Activated T-helper 1 cell treated with anti-CD3 and anti-CD28 coated beads, Interleukin-12 subunit alpha, Interleukin-12 subunit beta, Interleukin-2, Interleukin-4 antibody, amounts not matched to agents 30 ng/mL and 10 ng/mL and 1 ng/mL, durations not matched to agents 14 hours and 24 hours and 36 hours (primary cell): ENCODE data around the gene EXOC8. TPM values are rescaled to one million over a fixed set of nuclear protein-coding genes. Genes with fewer than 3 reads are reported as not detected.

Experiments used
- DNase-seq: peaks from one replicate; pipeline ENCODE4 v3.0.0; 2021; ENCODE audit warnings: low spot score
- H3K27ac Mint-ChIP-seq: one replicate; pipeline ENCODE4 v1.8.0; 2021; ENCODE audit warnings: mild to moderate bottlenecking, mixed read lengths
- H3K27me3 Mint-ChIP-seq: one replicate; pipeline ENCODE4 v1.8.0; 2022; ENCODE audit warnings: mild to moderate bottlenecking, moderate library complexity, mixed read lengths; ENCODE audit not compliant: insufficient read depth
- H3K36me3 Mint-ChIP-seq: one replicate; pipeline ENCODE4 v1.8.0; 2021; ENCODE audit warnings: low read depth, mixed read lengths
- H3K4me1 Mint-ChIP-seq: one replicate; pipeline ENCODE4 v1.8.0; 2021; ENCODE audit warnings: low read depth, mixed read lengths
- H3K4me3 Mint-ChIP-seq: one replicate; pipeline ENCODE4 v1.8.0; 2021; ENCODE audit warnings: mild to moderate bottlenecking, moderate library complexity, mixed read lengths
- H3K9me3 Mint-ChIP-seq: one replicate; pipeline ENCODE4 v1.8.0; 2021; ENCODE audit warnings: mixed read lengths
- intact Hi-C: fragments of 100-400 bp; cut with micrococcal nuclease; formaldehyde crosslinking; loops from one replicate; pipeline ENCODE4 v1.15.1; 2024
- total RNA-seq: library from RNA; stranded (reverse); gene quantifications from 2 replicates; pipeline ENCODE4 v1.2.3, GENCODE V29; 2022

The EXOC8 gene
- total RNA-seq, 1 donor from 2014 or later: 15.6 TPM

GRCh38 chr1:231322880-231323530 lies 14.6 kb downstream of the EXOC8 start:
- Mint-ChIP-seq H3K4me1 (no peaks in the 10 kb centered on the region), H3K4me3 (no peak overlapping the region)

DNA sequence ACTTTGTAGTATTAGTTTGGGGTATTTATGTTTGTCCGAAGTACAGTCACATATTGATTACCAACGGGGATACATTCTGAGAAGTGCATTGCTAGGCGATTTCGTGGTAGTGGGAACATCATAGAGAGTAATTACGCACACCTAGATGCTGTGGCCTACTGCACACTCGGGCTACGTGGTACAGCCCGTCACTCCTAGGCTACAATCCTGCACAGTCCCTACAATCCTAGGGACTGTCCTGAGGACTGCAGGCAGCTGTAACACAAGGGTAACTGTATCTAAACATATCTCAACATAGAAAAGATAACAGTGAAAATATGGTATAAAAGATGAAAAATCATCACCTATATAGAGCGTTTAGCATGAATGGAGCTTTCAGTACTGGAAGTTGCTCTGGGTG lies 18.6 kb downstream of the EXOC8 start:
- no peak for DNase-seq
- no peaks in the 10 kb centered on the region for H3K9me3 Mint-ChIP-seq

More at GRCh38 chr1:231322880-231323530, 14.6 kb downstream of the EXOC8 start:
- Mint-ChIP-seq H3K27me3 (peaks cover 4% of the 10 kb centered on the region), H3K27ac (no peak overlapping the region), H3K9me3 (no peaks in the 10 kb centered on the region), H3K36me3 (no peaks in the 10 kb centered on the region)
- no peak for DNase-seq
- intact Hi-C loops: no loop called here

GRCh38 chr1:231318568-231318967 lies 19.1 kb downstream of the EXOC8 start:
- peaks cover 3% of the 10 kb centered on the region for H3K27me3 Mint-ChIP-seq
- H3K4me3 Mint-ChIP-seq: no peak overlapping the region
- H3K36me3 Mint-ChIP-seq: no peaks in the 10 kb centered on the region
- no peaks in the 10 kb centered on the region for H3K9me3 Mint-ChIP-seq
- intact Hi-C loops: no loop called here
- DNase-seq: no peak
- H3K27ac Mint-ChIP-seq: no peak overlapping the region
- peaks cover 5% of the 10 kb centered on the region for H3K4me1 Mint-ChIP-seq

More for the DNA sequence above, 18.6 kb downstream of the EXOC8 start:
- intact Hi-C loops: no loop called here
- Mint-ChIP-seq H3K27ac (no peak overlapping the region), H3K36me3 (no peaks in the 10 kb centered on the region), H3K4me3 (no peak overlapping the region), H3K4me1 (peaks cover 5% of the 10 kb centered on the region), H3K27me3 (peaks cover 4% of the 10 kb centered on the region)

GRCh38 chr1:231318015-231318355 lies 19.7 kb downstream of the EXOC8 start:
- Mint-ChIP-seq H3K36me3 (no peaks in the 10 kb centered on the region), H3K4me3 (no peak overlapping the region), H3K9me3 (no peaks in the 10 kb centered on the region), H3K27ac (no peak overlapping the region), H3K4me1 (peaks cover 5% of the 10 kb centered on the region), H3K27me3 (peaks cover 3% of the 10 kb centered on the region)
- intact Hi-C loops: no loop called here
- no peak for DNase-seq

- no peak overlapping the region for H3K27ac Mint-ChIP-seq
- no peak overlapping the region for H3K4me3 Mint-ChIP-seq
- no peaks in the 10 kb centered on the region for H3K9me3 Mint-ChIP-seq
- no peaks in the 10 kb centered on the region for H3K36me3 Mint-ChIP-seq
- intact Hi-C loops: no loop called here
- DNase-seq: no peak
- H3K4me1 Mint-ChIP-seq: peaks cover 5% of the 10 kb centered on the region
- H3K27me3 Mint-ChIP-seq: peaks cover 3% of the 10 kb centered on the region
Observed at GRCh38 chr1:231317306-231318014, 20.2 kb downstream of the EXOC8 start.

- Mint-ChIP-seq H3K9me3 (no peaks in the 10 kb centered on the region), H3K36me3 (no peaks in the 10 kb centered on the region), H3K27ac (peak overlapping the region; percentile 19), H3K27me3 (peaks cover 3% of the 10 kb centered on the region), H3K4me3 (no peak overlapping the region), H3K4me1 (peaks cover 5% of the 10 kb centered on the region)
- intact Hi-C loops: loop anchor here (1.0 kb wide), 1 partner anchor 288 kb away; no protein-coding TSS in a partner anchor
- peak; percentile 26 for DNase-seq
Observed at GRCh38 chr1:231315887-231316286, 21.8 kb downstream of the EXOC8 start.

DNA sequence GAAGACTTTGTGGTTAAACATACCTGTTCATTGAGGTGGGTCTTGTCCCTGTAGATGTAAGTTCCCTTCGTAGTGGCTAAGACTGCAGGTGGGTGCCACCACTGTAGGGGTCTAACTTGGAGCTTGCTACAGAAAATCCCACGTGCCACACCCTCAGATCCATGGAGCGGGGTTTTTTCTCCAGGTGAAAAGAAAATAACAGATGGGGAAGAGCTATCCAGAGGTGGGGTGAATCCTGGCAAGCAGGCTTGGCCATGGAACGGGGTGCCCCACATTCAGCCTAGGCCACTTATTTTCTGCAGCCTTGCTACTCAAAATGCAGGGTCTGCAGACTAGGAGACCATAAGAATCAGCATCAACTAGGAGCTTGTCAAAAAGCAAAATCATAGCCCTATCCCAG lies 24.0 kb downstream of the EXOC8 start:
- Mint-ChIP-seq H3K27ac (no peak overlapping the region), H3K36me3 (no peaks in the 10 kb centered on the region), H3K27me3 (peaks cover 3% of the 10 kb centered on the region), H3K4me1 (peaks cover 5% of the 10 kb centered on the region), H3K9me3 (no peaks in the 10 kb centered on the region), H3K4me3 (no peak overlapping the region)
- DNase-seq: no peak
- intact Hi-C loops: no loop called here

GRCh38 chr1:231312432-231312788 lies 25.2 kb downstream of the EXOC8 start:
- H3K4me1 Mint-ChIP-seq: peaks cover 5% of the 10 kb centered on the region
- no peaks in the 10 kb centered on the region for H3K9me3 Mint-ChIP-seq
- intact Hi-C loops: no loop called here
- no peak for DNase-seq
- H3K36me3 Mint-ChIP-seq: no peaks in the 10 kb centered on the region
- no peak overlapping the region for H3K27ac Mint-ChIP-seq
- H3K4me3 Mint-ChIP-seq: no peak overlapping the region
- H3K27me3 Mint-ChIP-seq: peaks cover 3% of the 10 kb centered on the region

DNA sequence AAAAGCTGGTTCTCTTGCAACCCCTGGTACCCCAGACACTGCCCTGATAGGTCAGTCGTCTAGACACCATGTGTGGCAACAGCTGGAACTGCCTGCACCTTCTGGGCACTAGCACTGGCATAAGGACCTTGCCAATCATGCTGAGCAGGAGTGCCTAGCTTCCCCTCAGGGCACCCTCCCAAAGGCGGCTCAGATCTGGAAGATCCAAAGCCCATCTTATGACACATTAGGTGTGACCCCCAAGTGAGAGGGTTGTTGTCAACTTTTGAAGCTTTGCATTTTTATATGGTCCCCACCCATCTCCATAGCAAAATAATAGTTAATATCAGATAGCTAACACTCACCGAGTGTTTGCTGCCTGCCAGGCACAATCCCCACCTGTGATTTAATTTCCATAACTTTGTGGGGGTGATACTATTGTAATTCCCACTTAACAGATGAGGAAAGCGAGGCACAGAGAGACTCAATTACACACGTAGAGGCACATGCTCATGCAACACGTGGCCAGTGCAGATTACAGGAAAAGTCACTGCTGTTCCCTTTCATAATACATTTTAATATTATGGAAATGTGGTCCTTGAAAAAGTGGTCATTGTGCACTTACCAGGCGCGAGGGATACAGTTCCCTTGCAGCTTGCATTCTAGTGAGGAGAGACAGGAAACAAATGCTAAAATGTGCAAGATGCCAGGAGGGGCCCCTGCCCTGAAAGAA lies 25.8 kb downstream of the EXOC8 start:
- Mint-ChIP-seq H3K36me3 (no peaks in the 10 kb centered on the region), H3K4me3 (no peak overlapping the region), H3K4me1 (peaks cover 5% of the 10 kb centered on the region), H3K27me3 (peaks cover 3% of the 10 kb centered on the region), H3K27ac (no peak overlapping the region), H3K9me3 (no peaks in the 10 kb centered on the region)
- DNase-seq: no peak
- intact Hi-C loops: no loop called here

DNA sequence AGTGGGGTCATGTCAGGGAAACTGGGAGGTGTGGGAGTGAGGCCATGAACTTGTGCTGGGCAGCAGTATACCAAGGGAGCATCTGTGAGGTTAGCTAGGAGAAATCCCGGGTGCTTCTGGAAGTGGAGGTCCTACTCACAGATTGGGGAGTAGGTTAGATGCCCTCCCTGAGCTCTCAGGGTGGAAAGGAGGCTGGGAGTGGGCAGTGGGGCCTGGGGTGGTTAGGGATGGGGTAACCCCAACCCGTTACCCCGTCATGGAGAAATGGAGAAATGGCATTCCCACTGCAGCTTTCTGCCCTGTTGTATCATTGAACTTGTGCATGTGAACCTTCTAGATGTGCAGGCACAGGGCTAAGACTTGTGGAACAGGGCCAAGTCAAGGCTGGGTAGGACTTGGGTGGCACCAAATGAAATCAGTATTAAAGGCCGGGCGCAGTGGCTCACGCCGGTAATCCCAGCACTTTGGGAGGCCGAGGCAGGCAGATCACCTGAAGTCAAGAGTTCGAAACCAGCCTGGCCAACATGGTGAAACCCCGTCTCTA lies 27.2 kb downstream of the EXOC8 start:
- no peak overlapping the region for H3K4me3 Mint-ChIP-seq
- H3K27ac Mint-ChIP-seq: no peak overlapping the region
- DNase-seq: no peak
- H3K9me3 Mint-ChIP-seq: no peaks in the 10 kb centered on the region
- intact Hi-C loops: no loop called here
- H3K36me3 Mint-ChIP-seq: no peaks in the 10 kb centered on the region
- H3K27me3 Mint-ChIP-seq: no peaks in the 10 kb centered on the region
- no peaks in the 10 kb centered on the region for H3K4me1 Mint-ChIP-seq

DNA sequence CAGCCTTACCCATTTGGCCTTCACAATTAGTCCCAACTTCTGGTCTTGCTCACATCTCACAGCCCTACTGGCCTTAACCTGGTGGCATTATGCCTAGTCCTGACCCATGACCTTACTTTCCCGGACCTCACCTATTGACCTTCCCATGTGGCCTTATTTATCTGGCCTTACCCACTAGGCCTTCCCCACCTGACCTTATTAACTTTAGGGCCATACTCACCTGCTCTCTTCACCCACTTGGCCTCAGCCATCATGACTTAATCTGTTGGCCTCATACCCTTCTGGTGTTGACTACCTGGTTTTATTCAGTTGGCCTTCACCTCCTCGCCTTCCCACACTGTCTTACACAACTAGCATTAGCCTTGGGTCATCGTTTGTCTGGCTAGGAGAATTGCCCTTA lies 35.7 kb downstream of the EXOC8 start:
- Mint-ChIP-seq H3K27me3 (no peaks in the 10 kb centered on the region), H3K9me3 (no peaks in the 10 kb centered on the region), H3K4me1 (no peaks in the 10 kb centered on the region), H3K36me3 (peaks cover 1% of the 10 kb centered on the region), H3K4me3 (no peak overlapping the region), H3K27ac (no peak overlapping the region)
- DNase-seq: no peak
- intact Hi-C loops: no loop called here

DNA sequence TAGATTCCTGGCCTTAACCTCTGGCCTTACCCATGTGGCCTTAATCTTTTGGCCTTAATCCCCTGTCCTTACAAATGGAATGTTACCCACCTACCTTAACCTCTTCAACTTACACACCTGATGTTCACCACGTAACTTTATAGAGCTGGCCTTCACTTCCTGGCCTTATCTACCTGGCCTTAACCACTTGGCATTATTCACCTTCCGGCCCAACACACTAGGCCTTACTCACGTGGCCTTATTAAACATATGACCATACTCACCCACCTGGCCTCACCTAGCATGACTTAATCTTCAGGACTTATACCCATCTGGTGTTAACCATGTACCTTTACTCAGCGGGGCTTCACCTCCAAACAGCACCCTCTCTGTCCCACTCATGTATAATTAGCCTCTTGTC lies 41.7 kb downstream of the EXOC8 start:
- intact Hi-C loops: no loop called here
- no peak overlapping the region for H3K4me3 Mint-ChIP-seq

DNA sequence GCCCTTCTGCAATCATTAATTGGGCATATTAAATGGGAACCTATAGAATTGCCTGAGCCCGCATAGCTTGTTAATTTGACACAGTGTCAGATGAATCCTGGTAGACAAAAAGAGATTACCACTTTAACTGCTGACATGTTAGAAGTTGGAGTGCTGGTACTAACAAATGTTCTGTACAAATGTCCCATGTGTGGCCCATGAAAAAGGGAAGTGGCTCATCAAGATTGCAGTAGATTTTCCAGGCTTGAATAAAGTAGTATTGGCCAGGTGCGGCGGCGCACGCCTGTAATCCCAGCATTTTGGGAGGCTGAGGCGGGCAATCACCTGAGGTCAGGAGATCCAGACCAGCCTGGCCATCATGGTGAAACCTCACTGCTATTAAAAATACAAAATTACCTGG lies 51.0 kb downstream of the EXOC8 start:
- no peak for DNase-seq
- intact Hi-C loops: no loop called here
- Mint-ChIP-seq H3K27me3 (peaks cover 10% of the 10 kb centered on the region), H3K36me3 (no peaks in the 10 kb centered on the region), H3K4me1 (no peaks in the 10 kb centered on the region), H3K9me3 (no peaks in the 10 kb centered on the region), H3K27ac (no peak overlapping the region), H3K4me3 (no peak overlapping the region)

More for the DNA sequence above, 41.7 kb downstream of the EXOC8 start:
- peaks cover 1% of the 10 kb centered on the region for H3K36me3 Mint-ChIP-seq
- no peaks in the 10 kb centered on the region for H3K9me3 Mint-ChIP-seq
- peaks cover under 1% of the 10 kb centered on the region for H3K27me3 Mint-ChIP-seq
- DNase-seq: no peak
- H3K4me1 Mint-ChIP-seq: no peaks in the 10 kb centered on the region
- H3K27ac Mint-ChIP-seq: no peak overlapping the region
